HepG2 (cell line): Measurements from ENCODE around the gene ZNF500. TPM values are rescaled to one million over a fixed set of nuclear protein-coding genes. Genes with fewer than 3 reads are reported as not detected.
A peak's percentile ranks its signal among the peaks of the same experiment; 100 is the strongest.

ENCODE experiments used
- ARID4A ChIP-seq: sonication (generic); formaldehyde crosslinking; IDR thresholded peaks from 2 replicates; pipeline ENCODE4 v1.5.0; 2020; ENCODE audit warnings: mild to moderate bottlenecking, missing genetic modification reagents, borderline replicate concordance
- HNRNPK ChIP-seq: fragments of 200-400 bp; formaldehyde crosslinking; IDR thresholded peaks from 2 replicates; pipeline ENCODE4 v1.6.1; 2018; ENCODE audit warnings: low read length, low read depth, moderate library complexity, mild to moderate bottlenecking; ENCODE audit not compliant: poor library complexity, severe bottlenecking
- MTF1 ChIP-seq: sonication (generic); formaldehyde crosslinking; IDR thresholded peaks from 2 replicates; pipeline ENCODE4 v1.5.0; 2020; ENCODE audit warnings: missing genetic modification reagents
- THRA ChIP-seq: sonication (generic); formaldehyde crosslinking; IDR thresholded peaks from 2 replicates; pipeline ENCODE4 v1.4.0; 2020; ENCODE audit warnings: missing genetic modification reagents, borderline replicate concordance
- TOE1 ChIP-seq: sonication (generic); formaldehyde crosslinking; IDR thresholded peaks from 2 replicates; pipeline ENCODE4 v1.4.0; 2020; ENCODE audit warnings: mild to moderate bottlenecking, missing genetic modification reagents
- ZBTB34 ChIP-seq: sonication (generic); formaldehyde crosslinking; IDR thresholded peaks from 2 replicates; pipeline ENCODE4 v1.8.0; 2022; ENCODE audit warnings: mild to moderate bottlenecking, missing genetic modification reagents
- ZFP91 ChIP-seq: sonication (generic); formaldehyde crosslinking; IDR thresholded peaks from 2 replicates; pipeline ENCODE4 v1.9.0; 2022; ENCODE audit warnings: missing genetic modification reagents, mild to moderate bottlenecking, borderline replicate concordance
- ZNF280D ChIP-seq: sonication (generic); formaldehyde crosslinking; IDR thresholded peaks from 2 replicates; pipeline ENCODE4 v1.5.1; 2020; ENCODE audit warnings: mild to moderate bottlenecking, missing genetic modification reagents
- ZNF326 ChIP-seq: sonication (generic); formaldehyde crosslinking; IDR thresholded peaks from 2 replicates; pipeline ENCODE4 v1.4.0; 2020; ENCODE audit warnings: missing genetic modification reagents, borderline replicate concordance
- ZNF547 ChIP-seq: sonication (generic); formaldehyde crosslinking; IDR thresholded peaks from 2 replicates; pipeline ENCODE4 v1.5.1; 2020; ENCODE audit warnings: mild to moderate bottlenecking, missing genetic modification reagents
- ZNF552 ChIP-seq: sonication (generic); formaldehyde crosslinking; IDR thresholded peaks from 2 replicates; pipeline ENCODE4 v1.9.0; 2022; ENCODE audit warnings: missing genetic modification reagents, mild to moderate bottlenecking, borderline replicate concordance
- ZNF616 ChIP-seq: sonication (generic); formaldehyde crosslinking; IDR thresholded peaks from 2 replicates; pipeline ENCODE4 v1.5.0; 2020; ENCODE audit warnings: low read depth, mild to moderate bottlenecking, missing genetic modification reagents
- ZNF691 ChIP-seq: sonication (generic); formaldehyde crosslinking; IDR thresholded peaks from 2 replicates; pipeline ENCODE4 v1.4.0; 2020; ENCODE audit warnings: missing genetic modification reagents, low read depth, mild to moderate bottlenecking, borderline replicate concordance
- ZNF766 ChIP-seq: sonication (generic); formaldehyde crosslinking; IDR thresholded peaks from 2 replicates; pipeline ENCODE4 v1.5.0; 2020; ENCODE audit warnings: missing genetic modification reagents, borderline replicate concordance
- polyA plus RNA-seq, 8 experiments: library from polyadenylated mRNA; depleted of rRNA in 3 of 8; stranded (reverse) in 7 of 8; unstranded in 1 of 8; fragments of >200 nt; fragmentation: Illumina TruSeq in 4 of 8; extraction: Trizol in 4 of 8; gene quantifications; 2 replicates each; pipeline versions ENCODE4 v1.2.1 to v1.2.3, GENCODE V29; 2011 to 2016; ENCODE audit warnings: low read depth in 4 of 8, missing spikeins in 1 of 8, mixed read lengths in 1 of 8; ENCODE audit not compliant: insufficient read depth in 1 of 8
- total RNA-seq, 5 experiments: library from RNA; depleted of rRNA; stranded (reverse); fragments of >200 nt; fragmentation: Illumina TruSeq; extraction: Trizol; gene quantifications; 2 replicates each; pipeline ENCODE4 v1.2.3, GENCODE V29; 2016; ENCODE audit warnings: low read depth in 1 of 5

The ZNF500 gene
- total and polyA plus RNA-seq, 2 of the 13 experiments (the other 11 are each of a cell fraction or from before 2014, with no cell fraction given): 6.1 to 12.2 TPM

- TF ChIP-seq ZNF552 (CRISPR knock-in tag) (no peak), MTF1 (CRISPR knock-in tag) (no peak), ZBTB34 (CRISPR knock-in tag) (no peak), ZNF280D (0 out of 2 replicates have a peak, but pooled peaks have one; percentile 16), ZNF766 (CRISPR knock-in tag) (no peak), THRA (CRISPR knock-in tag) (no peak), ZNF326 (CRISPR knock-in tag) (no peak), ZNF691 (CRISPR knock-in tag) (0 out of 2 replicates have a peak, but pooled peaks have one; percentile 56), TOE1 (CRISPR knock-in tag) (no peak), ZNF547 (no peak), ZFP91 (CRISPR knock-in tag) (no peak), HNRNPK (no peak), ARID4A (CRISPR knock-in tag) (peak; percentile 43; the same call in 1 of the 2 replicates), ZNF616 (CRISPR knock-in tag) (no peak)
These were observed 33.5 kb upstream of the ZNF500 start (continued) for GRCh38 chr16:4800290-4801041.
